HG03378 (cell line): ENCODE measurements around the gene PAXX.
"Not testable (repeated sequence)": the region's sequence is repeated elsewhere in the genome, so short reads cannot be mapped to it uniquely, and the experiment has no call there.

Source experiments
- ATAC-seq: cut with Tn5 transposase; IDR thresholded peaks from one replicate; pipeline ENCODE4 v1.9.1; 2021; ENCODE audit warnings: mild to moderate bottlenecking, moderate library complexity; ENCODE audit not compliant: unreplicated experiment

Gene PAXX

DNA sequence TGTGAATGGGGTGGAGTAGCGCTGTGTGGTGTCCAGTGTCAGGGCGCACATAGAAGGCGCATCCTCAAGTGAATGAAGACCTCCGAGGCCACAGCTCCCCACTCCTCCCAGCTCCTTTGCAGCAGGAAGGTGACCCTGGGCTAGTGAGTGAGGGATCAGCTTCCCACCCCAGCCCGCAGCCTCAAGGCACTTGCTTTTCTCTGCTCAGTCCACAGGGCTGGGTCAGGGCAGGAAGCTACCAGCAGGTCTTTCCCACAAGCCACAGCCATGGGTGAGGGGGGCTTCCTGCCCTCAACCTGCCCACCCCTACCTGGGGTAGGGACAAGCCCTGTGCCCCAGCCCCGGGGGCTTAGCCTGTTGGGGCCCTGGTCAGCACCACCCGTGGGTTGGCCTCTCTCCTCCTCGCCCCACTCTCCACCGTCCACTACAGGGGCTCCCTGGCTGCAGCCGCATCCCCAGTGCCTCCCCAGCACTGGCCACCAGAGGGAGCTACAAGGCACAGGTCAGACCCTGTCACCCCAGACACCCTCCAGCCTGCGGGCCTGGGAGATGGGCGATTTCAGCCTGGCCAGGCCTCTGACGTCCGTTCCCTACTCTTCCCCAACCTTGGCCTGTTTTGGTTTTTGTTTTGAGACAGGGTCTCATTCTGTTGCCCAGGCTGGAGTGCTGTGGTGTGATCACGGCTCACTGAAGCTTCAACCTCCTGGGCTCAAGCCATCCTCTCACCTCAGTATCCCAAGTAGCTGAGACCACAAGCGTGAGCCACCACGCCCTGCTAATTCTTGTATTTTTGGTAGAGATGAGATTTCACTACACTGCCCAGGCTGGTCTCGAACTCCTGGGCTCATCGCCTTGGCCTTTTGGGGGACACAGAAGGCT lies 37.1 kb downstream of the PAXX start:
- peak; percentile 36 for ATAC-seq

- no peak for ATAC-seq
Measured at GRCh38 chr9:137030006-137030405, 37.8 kb downstream of the PAXX start.

DNA sequence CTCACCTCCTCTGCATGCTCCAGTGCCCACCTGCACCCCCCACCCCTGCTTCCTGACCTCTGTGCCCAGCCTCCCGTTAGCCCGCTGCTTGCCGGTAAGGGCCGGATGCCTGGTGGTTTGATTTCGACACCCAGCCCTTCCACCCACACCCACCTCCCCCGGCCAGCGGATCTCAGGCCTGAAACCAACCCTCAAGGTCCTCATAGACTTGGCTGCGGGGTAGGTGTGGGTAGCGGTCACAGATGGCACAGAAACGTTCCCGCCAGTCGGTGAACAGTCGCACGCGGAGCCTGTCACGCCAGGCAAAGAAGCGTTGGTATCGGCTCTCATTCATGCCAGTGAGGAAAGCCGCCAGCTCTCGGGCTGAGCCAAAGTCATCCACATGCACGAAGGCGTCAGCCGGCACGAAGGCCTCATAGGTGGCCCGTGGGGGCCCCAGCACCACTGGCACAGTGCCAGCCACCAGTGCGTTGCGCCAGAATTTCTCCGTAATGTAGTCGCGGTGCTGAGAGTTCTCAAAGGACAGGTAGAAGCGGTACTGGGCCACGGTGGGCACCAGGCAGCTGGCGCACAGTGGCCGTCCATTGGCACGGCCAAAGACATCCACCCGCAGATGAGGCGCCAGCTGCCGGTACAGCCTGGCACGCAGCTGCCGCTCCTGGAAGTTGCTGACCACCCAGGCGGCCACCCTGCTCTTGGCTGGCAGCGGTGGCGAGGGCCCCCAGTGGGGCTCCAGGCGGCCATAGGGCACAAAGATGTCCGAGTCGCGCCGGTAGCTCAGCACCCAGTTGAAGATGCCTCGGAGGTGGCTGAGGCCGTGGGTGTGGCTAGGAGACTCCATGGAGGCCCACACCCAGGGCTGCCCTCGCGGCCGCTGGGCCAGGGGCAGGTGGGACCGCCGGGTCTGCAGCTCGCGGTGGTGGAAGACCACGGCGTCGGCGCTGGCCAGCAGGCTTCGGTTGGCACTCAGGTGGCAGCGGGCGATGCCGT lies 38.6 kb downstream of the PAXX start:
- no peak for ATAC-seq

DNA sequence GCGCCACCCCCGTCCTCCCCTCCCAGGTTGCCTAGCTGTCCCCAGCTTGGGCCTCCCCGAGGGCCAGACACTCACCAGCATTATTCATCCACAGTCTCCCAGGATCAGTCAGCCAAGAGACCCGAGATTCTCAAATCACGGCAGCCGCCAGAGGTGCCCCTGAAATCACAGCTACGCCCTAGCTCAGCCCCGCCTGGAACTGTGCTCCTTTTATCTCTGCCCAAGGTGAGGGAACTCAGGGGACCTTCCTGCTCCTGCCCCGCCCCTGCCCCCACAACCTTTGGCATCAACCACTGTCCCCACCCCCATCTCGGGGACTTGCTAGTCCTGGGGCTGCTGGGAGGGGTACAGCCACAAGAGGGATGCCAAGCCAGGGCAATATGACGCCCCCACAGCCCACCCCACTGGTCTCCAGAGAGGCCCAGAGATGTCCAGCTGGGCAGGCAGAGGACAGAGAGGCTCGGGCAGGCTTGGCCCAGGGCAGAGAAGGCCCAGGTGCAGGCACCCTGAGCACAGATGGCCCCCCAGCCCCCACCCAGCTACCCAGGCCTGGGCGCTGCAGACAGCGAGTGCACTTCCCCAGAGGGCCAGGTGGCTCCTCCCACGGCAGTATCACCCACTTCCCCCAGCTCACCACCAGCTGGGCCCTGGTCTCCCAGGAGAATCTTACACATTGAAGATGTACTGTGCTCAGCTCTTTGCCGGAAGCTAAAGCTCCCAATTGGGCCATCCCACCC lies 39.9 kb downstream of the PAXX start, which contains the start of gene FUT7:
Gene FUT7 (minus strand): TSS at position 185 of the 737 bp plus-strand sequence. CDS start 97 bp downstream, at position 88.
- no peak for ATAC-seq

DNA sequence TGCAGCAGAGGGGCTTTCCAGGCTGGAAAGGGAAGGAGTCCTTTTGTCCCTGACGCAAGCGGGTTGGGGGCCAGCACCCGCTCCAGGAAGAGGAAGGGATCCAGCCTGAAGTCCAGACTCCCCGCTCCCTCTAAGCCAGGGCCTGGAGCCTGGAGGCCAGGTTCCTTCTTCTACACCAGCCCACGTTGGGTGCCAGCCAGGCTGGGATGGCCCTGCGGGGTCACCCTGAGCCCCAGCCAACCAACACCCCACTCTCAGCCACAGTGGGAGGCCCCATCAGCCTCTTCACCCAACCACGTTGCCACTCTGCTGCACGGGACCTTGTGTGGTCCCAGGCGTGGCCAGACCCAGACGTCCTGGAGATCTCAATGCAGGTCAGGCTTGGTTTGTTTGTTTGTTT lies 40.6 kb downstream of the PAXX start:
- ATAC-seq: no peak

GRCh38 chr9:137033481-137033880 lies 41.3 kb downstream of the PAXX start:
- ATAC-seq: not testable (repeated sequence)

GRCh38 chr9:137034039-137034708 lies 42.0 kb downstream of the PAXX start:
- no peak for ATAC-seq

DNA sequence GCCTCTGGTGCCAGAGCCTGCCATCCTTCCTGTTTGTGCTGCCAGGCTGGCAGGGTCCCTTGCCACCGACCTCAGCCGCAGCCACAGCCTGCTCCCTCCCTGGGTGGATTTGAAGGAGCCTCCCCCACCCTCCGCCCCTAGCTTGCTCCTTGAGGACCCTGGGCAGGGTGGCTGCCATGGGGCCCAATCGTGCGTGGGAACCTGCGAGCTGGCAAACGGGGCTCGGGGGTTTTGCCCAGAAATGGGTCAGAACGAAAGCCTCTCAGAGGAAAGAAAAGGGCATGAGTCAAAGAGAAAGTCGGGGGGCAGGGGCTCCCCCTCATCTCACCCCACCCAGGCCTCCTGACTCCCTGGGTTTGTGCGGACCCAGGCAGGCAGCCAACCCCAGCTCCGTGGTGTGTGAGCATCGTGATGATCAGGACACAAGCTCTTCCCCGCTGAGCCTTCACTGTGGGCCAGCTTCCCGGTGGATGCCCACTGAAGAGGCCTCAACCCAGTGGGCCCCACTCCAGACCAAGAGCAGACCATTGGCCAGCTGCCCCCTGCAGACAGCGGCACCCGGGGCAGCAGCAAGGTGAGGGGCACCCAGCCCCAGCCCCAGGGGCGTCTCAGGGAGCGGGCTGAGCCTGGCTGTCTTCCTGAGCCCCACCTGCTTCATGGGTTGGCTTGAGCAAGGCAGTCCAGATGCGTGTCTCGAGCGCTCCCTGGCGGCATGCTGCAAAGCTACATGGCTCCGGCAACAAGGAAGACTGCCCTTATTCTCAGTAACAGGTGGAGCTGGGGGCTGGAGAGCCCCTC lies 42.7 kb downstream of the PAXX start:
- ATAC-seq: no peak

- ATAC-seq: no peak
Measured at GRCh38 chr9:137035507-137035834, 43.2 kb downstream of the PAXX start.

GRCh38 chr9:137035937-137036336 lies 43.7 kb downstream of the PAXX start:
- ATAC-seq: no peak

- no peak for ATAC-seq
Measured at GRCh38 chr9:137037035-137037434, 44.8 kb downstream of the PAXX start.

- no peak for ATAC-seq
Measured at GRCh38 chr9:137037483-137037882, 45.3 kb downstream of the PAXX start.

DNA sequence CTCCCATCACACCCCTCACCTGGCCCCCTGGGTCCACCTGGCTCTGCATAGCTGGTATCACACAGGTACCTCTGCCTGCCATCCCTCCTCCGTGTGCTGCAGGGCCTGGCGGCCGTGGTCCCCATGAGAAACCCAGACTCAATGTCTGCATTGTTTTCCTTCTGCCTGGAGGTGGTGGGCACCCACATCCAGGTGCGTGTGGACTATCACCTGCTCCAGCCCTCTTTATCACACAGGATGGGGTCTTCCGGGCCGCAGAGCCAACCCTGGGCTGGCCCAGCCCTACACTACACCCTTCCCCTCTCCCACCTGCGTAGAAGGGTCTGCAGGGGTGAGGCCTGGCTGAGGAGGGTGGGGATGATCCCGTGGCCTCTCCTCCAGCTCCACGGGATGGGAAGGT lies 46.7 kb downstream of the PAXX start:
- ATAC-seq: no peak

DNA sequence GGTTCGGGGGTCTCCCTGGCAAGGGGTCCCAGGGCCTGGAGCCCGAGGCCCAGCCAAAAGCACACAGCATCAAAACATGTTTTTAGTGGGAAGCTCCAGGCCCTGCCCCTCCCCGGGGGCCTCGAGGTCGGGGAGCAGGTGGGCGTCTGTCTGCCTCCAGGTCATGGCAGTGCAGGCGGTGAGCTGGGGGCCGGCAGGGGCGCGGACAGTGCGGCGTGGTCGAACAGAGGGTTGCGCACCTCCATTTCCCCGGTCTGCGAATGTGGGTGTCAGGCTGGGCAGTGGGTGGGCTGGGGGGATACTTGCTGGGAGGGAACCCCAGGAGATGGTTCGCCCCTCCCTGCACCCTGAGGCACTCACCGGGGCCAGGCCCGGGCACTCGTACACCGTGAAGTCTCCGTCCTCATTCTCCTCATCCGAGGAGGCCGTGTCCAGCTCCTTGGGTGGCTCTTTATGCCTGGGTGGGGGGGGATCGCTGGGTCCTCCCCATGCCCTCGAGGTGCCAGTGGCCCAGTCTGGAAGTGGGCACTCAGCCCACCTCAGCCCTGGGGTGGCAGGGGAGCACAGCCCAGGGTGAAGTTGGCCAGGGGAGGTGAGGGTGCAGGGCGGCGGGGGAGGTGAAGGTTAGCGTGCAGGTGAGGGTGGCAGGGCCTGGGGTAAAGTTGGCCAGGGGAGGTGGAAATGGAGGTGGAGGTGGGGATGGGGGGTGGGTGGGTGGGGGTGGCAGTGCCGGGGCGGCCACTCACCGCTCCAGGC lies 47.6 kb downstream of the PAXX start:
- no peak for ATAC-seq

- no peak for ATAC-seq
Measured at GRCh38 chr9:137040568-137040967, 48.3 kb downstream of the PAXX start.

DNA sequence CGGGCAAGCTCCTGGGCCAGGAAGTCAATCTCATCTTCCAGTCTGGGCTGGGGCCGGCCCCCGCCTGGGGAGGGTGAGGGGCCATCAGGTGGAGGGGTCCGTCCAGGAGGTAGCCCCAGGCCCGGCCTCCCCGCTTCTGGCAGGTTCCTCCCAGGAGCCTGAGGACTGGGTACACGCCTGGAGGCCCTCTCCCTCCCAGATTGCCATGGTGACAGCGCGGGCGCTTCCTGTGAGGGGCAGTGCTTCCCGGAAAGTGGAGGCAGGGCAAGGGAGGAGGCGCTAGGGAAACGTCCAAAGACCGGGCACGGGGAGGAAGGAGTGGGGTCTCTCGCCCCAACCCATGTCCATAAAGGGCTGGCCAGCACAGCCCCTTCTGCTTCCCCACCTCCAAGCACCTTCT lies 48.9 kb downstream of the PAXX start:
- ATAC-seq: no peak

DNA sequence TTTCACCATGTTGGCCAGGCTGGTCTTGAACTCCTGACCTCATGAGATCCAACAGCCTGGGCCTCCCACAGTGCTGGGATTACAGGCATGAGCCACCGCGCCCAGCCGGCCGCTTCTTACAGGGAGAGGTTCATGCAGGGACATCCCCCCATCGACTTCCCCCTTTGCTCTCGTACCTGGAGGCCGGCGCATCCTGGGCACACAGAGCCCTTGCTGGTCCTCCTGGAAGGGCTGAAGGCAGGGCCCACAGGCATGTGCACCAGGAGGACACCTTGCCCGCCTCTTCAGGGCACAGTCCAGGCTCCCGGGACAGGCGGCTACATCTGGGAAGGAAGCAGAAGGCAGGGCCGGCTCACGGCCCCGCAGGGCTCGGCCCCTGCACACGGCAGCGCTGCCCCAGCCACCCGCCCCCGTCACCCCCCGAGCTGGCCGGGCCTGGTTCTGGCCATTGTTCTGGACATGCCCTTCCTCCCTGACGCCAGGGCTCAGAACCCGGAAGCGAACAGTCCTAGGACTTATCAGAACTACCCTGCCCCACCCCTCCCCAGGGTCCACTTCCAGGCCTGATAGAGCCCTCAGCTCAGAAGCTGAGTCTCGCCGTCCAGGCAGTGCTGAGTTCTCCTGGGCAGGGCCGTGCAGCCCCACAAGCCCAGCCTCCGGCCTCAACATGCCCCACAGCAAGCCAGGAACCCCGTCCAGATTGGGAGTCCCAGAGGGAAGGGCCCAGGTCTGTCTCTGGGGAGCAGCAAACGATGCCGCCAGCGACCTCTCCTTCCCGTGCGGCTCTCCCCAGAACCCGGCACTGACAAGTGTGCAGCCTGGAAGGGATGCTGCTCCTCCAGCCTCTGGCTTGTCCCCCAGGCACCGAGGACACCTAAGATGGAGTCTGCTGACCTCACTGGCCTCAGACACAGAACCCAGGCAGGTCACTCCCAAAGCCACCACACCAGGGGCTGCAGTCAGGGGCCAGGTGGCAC lies 50.8 kb downstream of the PAXX start:
- no peak for ATAC-seq
